Cardiac muscle cell (in vitro differentiated cells and primary cell): ENCODE data around the gene ASXL2. TPM values are rescaled to one million over a fixed set of nuclear protein-coding genes. Genes with fewer than 3 reads are reported as not detected.

Experiments used
- DNase-seq, 2 donors: peaks; one replicate each; pipeline versions ENCODE4 v3.0.0 to v3.0.0-alpha.2; 2010 to 2017; ENCODE audit warnings: low read depth in 1 of 2, low spot score in 1 of 2
- H3K27ac ChIP-seq: fragments of 200-600 bp; sonication (generic); 2 replicates; pipeline ENCODE4 v1.5.1; 2016
- H3K27me3 ChIP-seq: fragments of 200-600 bp; sonication (generic); 2 replicates; pipeline ENCODE4 v1.6.0; 2016; ENCODE audit warnings: control low read depth
- H3K36me3 ChIP-seq: fragments of 200-600 bp; sonication (generic); 2 replicates; pipeline ENCODE4 v1.5.1; 2016; ENCODE audit warnings: control low read depth
- H3K4me1 ChIP-seq: fragments of 200-600 bp; sonication (generic); 2 replicates; pipeline ENCODE4 v1.8.1; 2017; ENCODE audit warnings: low read depth, mild to moderate bottlenecking, mixed run types
- H3K4me3 ChIP-seq: fragments of 200-600 bp; sonication (generic); 2 replicates; pipeline ENCODE4 v1.5.1; 2016; ENCODE audit warnings: mild to moderate bottlenecking
- H3K9me3 ChIP-seq: fragments of 200-600 bp; sonication (generic); 2 replicates; pipeline ENCODE4 v1.5.1; 2017; ENCODE audit warnings: low read depth, mild to moderate bottlenecking, control low read depth
- polyA plus RNA-seq: library from polyadenylated mRNA; unstranded; fragments of >200 nt; fragmentation: Nextera tagmentation; extraction: Ambion mirVana; gene quantifications from 2 replicates; pipeline ENCODE4 v1.2.1, GENCODE V29; 2016
- total RNA-seq: library from RNA; depleted of rRNA; stranded (reverse); fragments of >200 nt; gene quantifications from 2 replicates; pipeline ENCODE4 v1.2.3, GENCODE V29; 2016
- TF ChIP-seq, protein P1 (sequence below): IDR thresholded peaks from 2 replicates; pipeline ENCODE4 v1.5.1; 2012; ENCODE audit warnings: low read depth, mild to moderate bottlenecking, low read length

The ASXL2 gene
- total and polyA plus RNA-seq, 2 experiments from 2014 or later, result 5.3 to 14.7 TPM

DNA sequence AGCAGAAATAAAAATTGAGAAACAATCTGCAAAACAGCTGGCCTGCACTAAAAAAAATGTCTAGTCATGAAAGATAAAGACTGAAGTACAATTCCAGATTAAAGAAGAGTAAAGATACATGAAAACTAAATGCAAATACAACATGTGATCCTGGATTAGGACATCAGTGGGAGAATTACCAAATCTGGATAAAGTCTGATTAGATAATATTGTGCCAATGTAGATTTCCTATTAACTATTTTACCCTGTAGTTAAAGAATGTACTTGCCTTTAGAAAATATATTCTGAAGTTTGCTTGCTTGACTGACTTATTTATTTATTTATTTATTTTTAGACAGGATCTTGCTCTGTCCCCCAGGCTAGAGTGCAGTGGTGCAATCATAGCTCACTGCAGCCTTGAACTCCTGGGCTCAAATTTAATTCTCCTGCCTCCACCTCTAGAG is 58.7 kb downstream of the ASXL2 start:
- Histone ChIP-seq H3K9me3 (no peaks in the 10 kb centered on the region), H3K27me3 (no peaks in the 10 kb centered on the region), H3K27ac (no peak overlapping the region), H3K4me3 (no peak overlapping the region), H3K36me3 (no peaks in the 10 kb centered on the region), H3K4me1 (no peaks in the 10 kb centered on the region)
- TF ChIP-seq, protein P1, sequence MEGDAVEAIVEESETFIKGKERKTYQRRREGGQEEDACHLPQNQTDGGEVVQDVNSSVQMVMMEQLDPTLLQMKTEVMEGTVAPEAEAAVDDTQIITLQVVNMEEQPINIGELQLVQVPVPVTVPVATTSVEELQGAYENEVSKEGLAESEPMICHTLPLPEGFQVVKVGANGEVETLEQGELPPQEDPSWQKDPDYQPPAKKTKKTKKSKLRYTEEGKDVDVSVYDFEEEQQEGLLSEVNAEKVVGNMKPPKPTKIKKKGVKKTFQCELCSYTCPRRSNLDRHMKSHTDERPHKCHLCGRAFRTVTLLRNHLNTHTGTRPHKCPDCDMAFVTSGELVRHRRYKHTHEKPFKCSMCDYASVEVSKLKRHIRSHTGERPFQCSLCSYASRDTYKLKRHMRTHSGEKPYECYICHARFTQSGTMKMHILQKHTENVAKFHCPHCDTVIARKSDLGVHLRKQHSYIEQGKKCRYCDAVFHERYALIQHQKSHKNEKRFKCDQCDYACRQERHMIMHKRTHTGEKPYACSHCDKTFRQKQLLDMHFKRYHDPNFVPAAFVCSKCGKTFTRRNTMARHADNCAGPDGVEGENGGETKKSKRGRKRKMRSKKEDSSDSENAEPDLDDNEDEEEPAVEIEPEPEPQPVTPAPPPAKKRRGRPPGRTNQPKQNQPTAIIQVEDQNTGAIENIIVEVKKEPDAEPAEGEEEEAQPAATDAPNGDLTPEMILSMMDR, result no peak
- DNase-seq, result peak in 1 of 2 donors; percentile 18

DNA sequence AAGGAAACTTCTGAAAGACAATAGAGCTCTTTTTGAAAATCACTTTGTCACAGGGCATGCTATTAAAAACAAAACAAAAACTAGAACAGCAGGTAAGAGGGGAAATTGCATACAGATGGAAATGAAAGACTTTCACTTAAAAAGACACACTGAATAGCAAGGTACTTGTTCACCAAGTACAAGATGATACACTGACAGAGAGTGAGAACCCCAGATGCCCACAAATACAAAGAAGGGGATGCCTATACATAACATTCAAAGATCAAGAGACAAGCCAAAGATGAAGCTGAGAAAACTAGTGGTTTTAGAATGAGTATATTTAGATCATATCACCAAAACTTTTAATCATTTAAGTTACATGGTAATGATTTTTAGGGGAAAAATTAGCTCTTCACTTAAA is 60.7 kb downstream of the ASXL2 start:
- no peak for DNase-seq
- no peak overlapping the region for H3K27ac ChIP-seq
- no peaks in the 10 kb centered on the region for H3K27me3 ChIP-seq
- H3K4me3 ChIP-seq, result no peak overlapping the region
- TF ChIP-seq, protein P1, result no peak
- no peaks in the 10 kb centered on the region for H3K4me1 ChIP-seq
- no peaks in the 10 kb centered on the region for H3K36me3 ChIP-seq
- no peaks in the 10 kb centered on the region for H3K9me3 ChIP-seq

DNA sequence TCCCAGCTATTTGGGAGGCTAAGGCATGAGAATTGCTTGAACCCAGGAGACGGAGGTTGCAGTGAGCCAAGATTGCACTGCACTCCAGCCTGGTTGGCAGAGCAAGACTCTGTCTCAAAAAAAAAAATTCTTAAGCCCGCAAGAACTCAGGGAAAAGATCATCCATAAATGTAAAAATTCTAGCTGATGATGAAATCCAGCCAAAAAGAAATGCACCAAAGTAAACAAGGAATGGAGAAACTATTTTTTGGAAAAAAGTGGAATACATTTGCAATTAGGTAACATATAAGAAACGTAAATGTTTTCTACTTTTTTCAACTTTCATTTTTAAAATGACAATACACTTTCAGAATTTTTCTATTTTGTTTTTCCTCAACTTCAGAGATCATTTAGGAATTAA is 61.3 kb downstream of the ASXL2 start:
- Histone ChIP-seq H3K27me3 (no peaks in the 10 kb centered on the region), H3K4me1 (no peaks in the 10 kb centered on the region), H3K36me3 (no peaks in the 10 kb centered on the region), H3K9me3 (no peaks in the 10 kb centered on the region), H3K27ac (no peak overlapping the region), H3K4me3 (no peak overlapping the region)
- TF ChIP-seq, protein P1, result no peak
- peak in 1 of 2 donors; percentile 8 for DNase-seq

DNA sequence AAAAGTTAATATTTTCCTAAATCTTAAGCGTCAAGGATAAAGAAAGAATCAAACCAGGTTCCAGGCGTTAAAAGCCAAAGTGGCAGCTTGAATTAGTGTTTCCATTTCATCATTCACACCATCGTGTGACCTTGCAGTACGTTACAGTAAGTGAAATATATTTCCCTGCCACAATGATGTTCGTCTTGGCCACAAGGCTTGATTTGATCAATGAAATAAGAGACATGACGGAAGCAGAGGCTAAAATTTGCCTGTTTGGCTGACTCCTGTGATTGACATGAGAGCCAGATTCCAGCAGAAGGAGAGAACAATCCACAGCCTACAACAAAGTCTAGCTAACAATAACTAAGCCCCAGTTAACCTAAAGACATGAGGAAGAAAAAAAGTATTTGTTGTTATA is 62.0 kb downstream of the ASXL2 start:
- H3K9me3 ChIP-seq, result no peaks in the 10 kb centered on the region
- no peak for DNase-seq
- no peak overlapping the region for H3K27ac ChIP-seq
- no peaks in the 10 kb centered on the region for H3K4me1 ChIP-seq
- H3K4me3 ChIP-seq, result no peak overlapping the region
- no peaks in the 10 kb centered on the region for H3K36me3 ChIP-seq
- TF ChIP-seq, protein P1, result no peak
- no peaks in the 10 kb centered on the region for H3K27me3 ChIP-seq

DNA sequence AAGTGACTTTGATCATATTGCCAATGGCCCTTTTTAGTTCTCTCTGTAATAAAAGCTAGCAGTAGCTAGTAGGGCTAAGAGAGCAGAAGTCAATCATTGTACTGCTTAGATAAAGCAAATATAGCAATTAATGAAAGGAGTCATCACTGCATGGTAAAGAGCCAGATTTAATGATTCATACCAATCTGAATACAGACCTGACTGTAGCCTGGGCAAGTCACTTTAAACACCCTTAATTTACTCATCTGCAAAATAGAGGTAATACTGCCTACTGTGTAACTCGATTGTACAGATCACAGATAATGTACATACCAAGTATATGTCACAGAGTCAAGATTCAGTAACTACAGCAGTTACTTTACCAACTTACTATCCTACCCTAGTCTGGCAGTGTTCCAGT is 63.6 kb downstream of the ASXL2 start:
- no peaks in the 10 kb centered on the region for H3K27me3 ChIP-seq
- no peaks in the 10 kb centered on the region for H3K9me3 ChIP-seq
- TF ChIP-seq, protein P1, result no peak
- H3K27ac ChIP-seq, result no peak overlapping the region
- no peaks in the 10 kb centered on the region for H3K36me3 ChIP-seq
- no peak for DNase-seq
- no peak overlapping the region for H3K4me3 ChIP-seq
- H3K4me1 ChIP-seq, result no peaks in the 10 kb centered on the region

DNA sequence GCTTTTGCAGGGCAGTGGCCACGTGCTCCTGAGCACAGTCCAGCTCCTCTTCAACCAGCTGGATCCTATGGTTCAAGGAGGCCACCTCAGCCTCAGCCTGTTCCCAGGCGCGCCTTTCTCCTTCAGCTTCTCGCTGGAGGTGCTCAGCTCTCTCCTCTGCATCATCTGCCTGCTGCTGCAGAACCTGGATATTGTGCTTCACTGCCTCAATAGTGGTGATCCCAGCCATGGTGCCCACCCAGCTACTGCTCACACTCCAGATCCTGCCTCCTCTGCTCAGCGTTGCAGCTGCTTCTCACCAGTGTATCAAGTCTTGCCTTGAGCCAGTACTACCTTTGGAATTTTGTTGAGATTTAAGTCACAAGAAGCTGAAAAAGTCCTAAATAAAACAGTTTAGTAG is 67.9 kb downstream of the ASXL2 start:
- Histone ChIP-seq H3K27ac (no peak overlapping the region), H3K4me3 (no peak overlapping the region)
- DNase-seq, result no peak

More for the DNA sequence above, 67.9 kb downstream of the ASXL2 start:
- Histone ChIP-seq H3K4me1 (no peaks in the 10 kb centered on the region), H3K36me3 (peaks cover 3% of the 10 kb centered on the region), H3K27me3 (no peaks in the 10 kb centered on the region), H3K9me3 (no peaks in the 10 kb centered on the region)
- TF ChIP-seq, protein P1, result no peak
